ENCODE results near the gene TMEM119.

The TMEM119 gene

DNA sequence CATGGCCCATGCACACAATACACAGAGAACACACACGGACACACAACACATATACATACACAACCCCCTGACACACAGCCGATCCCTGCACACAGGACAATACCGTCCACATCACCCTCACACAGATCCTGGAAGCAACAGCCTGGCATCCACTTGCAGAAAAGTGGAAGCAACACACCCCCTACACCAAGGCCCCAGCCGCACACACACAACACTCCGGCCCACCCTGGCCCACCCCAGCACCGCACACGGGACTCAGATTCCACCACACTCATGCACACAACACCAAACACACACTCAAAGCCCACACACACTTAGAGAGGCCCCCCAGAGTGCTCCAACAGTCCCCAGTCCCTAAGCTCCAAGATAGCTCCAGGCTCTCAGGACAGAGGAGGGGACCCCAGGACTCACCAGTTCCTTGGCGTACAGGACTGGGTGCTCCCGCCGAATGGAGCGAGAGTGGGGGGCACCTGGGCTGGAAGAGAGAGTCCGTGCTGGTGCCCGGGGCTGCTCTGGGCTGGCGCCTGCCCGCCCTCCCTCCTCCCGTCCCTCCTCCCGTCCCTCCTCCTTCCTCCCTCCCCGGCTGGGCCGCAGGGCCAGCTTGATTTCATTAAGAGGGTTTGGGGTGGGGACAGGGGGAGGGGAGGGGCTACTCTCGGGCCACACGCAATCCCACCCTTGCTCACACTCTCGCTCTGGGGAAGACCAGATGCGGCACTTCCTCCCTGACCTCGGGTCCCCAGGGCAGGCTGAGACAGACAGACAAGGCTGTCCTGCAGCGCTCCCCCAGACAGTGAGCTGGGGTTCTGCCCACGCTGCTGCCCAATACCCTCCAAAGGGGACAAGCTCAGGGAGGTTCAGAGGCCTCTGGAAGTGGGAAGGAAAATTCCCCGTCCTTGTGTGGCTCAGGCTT lies at the start of gene TMEM119:
TMEM119 (minus strand) TSS at position 526 of the 913 bp plus-strand sequence. CDS start 5,701 bp downstream, outside the sequence.
- DNase-seq: no peak

- no peak for DNase-seq
Measured at GRCh38 chr12:108646600-108647579, 49.0 kb upstream of the TMEM119 start.

DNA sequence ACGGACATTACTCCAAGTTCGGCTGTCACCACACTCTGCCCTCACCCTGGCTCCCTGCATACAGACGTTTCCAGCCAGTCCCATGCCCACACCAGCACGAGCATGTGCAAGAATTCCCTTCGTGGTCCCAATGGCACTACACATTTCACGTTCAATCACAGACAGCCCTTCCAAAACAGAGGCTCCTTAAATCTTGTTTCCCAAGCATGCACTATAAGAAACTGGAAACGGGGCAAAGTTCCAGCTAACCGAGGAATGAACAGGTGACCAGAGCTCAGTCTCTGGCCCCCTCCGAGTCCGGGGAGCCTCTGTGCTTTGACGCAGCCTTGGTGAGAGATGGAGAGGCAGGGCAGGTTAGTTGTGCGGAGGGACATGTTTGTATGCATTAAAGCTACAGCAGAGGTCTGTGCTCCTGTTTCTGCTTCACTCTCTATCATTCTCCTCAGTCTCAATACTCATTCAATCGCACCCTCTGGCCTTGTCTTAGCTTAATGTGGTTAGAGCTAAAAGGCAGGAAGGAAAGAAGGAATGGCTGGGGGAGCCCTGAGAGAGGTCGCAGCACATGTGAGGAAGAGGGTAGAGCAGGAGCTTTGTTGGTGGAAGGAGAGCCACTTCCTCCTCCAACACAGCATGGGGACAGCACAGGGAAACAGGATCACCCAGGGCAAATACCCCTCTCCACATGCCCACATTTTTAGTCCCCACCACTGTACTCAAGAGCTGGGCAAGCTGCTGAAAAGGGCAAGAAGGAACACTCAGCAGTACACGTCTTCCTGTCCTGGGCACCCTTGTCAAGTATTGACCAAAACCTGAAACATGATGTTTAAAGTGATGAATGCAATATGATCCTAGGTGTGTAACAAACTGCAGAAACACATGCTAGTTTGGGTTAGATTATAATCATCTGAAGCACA lies 48.1 kb upstream of the TMEM119 start:
- no peak for DNase-seq

DNA sequence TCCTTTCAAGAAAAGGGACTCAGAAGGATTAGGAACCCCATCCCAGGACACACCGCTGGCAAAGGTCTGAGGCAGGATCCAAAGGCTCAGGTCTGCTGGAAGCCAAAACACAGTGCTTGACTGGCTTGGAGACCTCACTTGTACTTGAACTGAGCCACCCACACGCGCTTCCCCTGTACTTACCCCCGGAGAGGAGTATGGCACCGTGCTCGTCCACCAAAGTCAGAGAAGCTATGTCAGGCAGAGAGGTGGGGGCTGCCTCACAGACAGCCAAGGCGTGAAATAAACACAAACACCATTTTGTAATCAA lies 46.9 kb upstream of the TMEM119 start:
- no peak for DNase-seq

- peak; percentile 56 for DNase-seq
Measured at GRCh38 chr12:108643941-108644810, 46.3 kb upstream of the TMEM119 start.

DNA sequence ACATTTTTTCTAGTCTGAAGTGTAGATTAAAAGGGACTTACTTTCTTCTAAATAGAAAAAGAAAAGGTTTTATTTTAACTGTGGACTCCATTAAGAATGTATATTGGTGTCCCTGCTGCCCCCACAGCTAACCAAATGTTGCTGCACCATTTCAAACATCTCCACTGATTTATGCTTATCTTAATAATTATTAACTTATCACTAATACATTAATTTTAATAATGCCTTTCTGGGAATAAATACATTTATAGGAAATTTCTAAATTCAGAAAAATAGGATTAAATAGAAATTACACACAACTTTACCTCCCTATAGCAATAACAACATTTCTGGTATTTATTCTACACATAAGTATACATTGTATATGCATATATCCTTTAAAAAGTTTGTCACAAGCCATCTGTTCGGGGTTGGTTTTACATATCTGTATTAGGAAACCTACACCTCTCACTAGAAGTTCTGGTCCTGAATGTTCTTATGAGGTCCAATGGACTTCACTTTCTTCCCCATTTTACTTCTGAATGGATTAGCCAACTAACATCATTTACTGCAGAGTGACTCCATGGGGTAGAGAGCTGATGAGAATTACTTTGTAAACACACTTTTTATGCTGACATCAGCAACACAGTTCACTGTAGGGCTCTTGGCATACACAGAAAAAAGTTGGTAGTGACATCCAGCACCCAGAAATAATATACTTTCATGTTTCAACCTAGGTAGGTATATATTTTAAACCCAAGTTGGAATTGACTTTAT lies 45.2 kb upstream of the TMEM119 start:
- peak; percentile 39 for DNase-seq

DNA sequence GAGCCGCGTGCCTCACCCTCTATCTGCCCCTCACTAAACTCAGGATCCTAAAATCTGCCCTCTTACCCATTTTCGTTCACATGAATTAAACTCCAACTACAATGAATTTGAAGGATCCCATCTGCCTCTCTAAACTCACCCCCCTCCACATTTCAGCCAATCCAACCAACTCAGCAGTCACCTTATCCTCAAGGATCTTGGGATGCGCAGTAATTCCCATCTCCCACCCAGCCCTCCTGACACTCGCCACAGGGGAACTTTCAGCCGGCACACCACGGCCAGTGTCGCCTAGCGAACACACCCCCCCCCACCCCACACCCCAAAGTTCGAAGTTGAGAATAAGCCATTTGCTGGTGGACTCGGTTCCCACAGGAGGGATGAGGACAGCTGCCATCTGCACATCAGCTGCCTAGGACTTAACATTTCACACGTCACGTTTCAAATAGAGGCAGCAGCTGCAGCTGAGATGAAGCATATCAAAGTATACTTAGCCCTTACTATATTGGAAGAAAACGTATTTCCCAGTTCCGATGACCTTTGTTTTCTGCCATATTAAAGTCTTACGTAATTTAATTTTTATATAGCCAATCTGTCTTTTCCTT lies 44.5 kb upstream of the TMEM119 start:
- peak; percentile 88 for DNase-seq

- DNase-seq: peak; percentile 80
Measured at GRCh38 chr12:108641446-108642268, 43.8 kb upstream of the TMEM119 start.

DNA sequence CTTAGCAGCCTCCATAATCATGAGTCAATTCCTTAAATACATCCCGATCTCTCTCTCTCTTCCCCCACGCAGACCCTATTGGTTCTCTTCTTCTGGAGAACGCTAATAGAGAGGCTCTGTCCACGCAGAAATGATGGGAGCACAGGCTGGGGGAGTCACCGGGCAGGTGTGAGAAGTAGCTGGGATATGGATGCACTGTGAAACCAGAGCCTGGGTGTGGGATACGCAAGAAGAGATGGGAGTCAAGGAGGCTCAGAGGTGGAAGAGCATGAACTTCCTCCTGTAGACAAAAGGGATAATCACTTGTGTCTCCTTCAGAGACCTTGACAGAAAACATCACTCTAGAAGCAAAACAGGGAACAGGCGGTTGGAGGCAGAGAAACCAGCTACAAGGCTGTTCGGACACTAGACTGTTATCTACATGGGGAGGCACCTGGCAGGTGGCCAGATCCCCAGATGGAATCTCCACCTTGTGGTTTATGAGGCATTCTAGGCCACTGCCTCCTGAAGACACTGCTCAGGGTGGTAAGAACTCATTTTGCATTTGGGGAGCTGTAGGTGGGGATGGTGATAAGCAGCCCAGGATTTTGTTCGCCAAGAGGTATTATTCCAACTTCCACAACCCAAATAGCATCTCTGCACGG lies 43.0 kb upstream of the TMEM119 start:
- DNase-seq: peak; percentile 43

DNA sequence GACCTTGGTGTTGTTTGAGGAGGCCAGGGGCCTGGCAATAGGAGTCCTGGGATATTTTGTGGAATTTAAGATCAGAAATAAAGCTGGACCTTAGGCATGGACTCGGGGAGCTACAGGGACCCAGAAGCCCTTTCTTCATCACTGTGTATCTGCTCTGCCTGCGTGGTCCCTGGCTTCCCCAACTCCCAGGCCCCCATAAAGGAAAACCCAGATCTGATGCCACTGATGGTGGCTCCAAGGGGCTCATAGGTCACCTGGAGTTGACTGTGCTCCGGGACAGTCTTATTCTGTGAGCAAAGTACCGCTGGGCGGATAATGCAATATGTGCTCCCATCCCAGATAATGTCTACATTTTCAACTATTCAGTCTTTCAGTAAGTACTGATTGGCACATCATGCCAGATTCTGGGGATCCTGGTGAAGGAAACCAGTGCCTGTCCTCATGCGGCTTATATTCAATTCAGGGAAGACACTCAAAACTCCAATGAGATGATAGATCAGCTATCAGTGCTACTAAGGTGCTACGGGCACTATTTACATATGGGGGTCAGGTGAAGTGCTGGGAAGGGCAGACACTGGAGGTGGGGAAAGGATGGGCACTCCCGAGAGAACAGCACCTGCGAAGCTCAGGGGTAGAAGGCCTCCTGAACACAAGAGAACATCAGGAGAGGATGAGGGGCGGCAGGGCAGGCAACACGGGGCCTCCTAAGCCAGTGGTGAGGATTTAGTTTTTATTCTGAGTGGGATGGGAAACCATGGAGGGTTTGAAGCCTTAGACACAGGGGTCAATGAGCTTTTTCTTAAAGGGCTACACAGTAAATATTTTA lies 41.3 kb upstream of the TMEM119 start:
- DNase-seq: no peak

GRCh38 chr12:108638141-108638827 lies 40.4 kb upstream of the TMEM119 start:
- DNase-seq: no peak

DNA sequence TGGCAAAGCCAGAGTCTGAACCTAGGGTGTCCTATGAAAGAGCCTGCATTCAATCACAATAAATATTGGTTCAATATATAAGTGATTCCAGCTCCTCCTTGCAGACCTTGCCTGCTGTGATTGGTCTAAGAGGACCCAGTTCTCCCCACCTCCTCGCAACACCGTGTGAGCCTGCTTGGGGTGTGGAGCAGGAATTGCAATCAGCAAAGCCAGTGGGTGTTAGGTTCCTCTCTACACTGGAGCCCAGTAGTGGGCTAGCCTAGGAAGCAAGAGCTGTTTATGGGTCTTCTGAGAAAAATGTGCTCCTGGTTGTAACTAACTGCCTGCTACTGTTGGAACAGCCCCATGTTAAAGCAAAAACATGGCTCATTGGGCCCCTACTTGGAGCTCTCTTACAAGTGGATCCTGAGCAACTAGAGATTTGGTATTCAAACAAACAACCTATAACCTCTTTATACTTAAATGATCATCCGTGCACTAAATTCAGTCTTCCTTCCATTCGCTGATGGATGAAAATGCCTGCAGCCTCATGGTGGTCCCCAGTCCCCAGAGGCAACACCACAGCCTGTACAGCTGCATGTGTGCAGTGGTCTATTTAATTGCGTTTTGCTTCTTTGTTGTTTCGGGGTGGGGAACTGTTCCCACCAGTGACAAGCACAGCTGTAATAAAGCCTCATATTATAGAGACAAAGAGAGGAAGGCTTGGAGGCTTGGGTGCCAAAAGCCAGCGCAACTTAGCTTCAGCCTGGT lies 39.5 kb upstream of the TMEM119 start:
- DNase-seq: no peak

DNA sequence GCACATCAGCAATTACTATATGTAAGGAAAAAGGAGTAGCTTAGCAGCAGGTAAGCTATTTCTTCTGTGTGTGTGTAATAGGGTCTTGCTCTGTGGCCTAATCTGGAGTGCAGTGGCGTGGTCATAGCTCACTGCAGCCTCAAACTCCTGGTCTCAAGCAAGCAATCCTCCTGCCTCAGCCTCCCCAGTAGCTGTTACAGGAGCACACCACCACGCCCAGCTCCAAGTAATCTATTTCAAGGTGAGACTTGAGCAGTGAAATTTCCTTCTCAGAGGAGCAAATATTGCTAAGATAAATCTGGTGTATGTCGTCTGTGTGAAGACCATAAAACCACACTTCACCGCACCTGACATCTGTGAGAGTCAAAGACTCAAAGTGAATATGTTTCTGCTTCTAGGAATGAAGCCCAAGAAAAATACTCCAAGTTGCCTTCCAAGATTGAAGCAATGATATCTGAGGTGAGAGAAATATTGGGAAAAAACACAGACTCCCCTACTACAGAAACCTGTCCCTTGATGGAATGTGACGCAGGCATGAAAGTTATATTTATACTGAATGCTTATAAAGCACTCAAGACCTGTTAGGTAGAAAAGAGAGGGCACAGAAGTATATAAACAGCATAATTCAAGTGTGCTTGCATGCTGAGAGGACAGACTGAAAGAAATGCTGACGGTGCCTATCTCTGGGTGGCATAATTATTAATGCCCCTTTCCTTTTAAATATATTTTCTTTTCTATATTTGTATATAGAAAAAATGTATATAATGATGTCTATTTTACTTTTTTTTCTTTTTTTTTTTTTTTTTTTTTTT lies 38.3 kb upstream of the TMEM119 start:
- DNase-seq: peak; percentile 69

GRCh38 chr12:108635201-108635996 lies 37.5 kb upstream of the TMEM119 start:
- DNase-seq: peak; percentile 40

DNA sequence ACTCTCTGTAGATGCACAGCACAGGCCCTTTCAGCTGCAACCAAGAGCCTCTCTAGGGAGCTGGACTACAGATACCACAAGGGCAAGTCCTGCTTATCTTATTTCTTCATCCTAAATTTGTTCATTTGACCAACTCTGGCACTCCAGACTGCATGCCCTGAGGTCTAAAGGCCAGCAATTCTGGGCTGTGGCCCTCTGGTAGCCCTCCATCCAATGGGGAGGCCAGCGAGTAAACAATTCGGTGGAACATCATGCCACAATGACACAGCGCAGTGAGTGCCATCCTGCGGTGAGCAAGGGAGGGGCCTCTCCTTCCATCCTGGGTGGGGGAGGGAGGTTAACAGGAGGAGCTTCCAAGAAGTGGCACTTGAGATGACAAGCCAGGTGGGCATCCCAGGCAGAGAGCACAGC lies 36.5 kb upstream of the TMEM119 start:
- peak; percentile 72 for DNase-seq

Data from DMS79 treated with DMSO at 0.1 percent for 48 hours (cell line).